ENCODE measurements around the gene FUCA2.
A peak's percentile ranks its signal among the peaks of the same experiment; 100 is the strongest.
"Not testable (repeated sequence)": the region's sequence is repeated elsewhere in the genome, so short reads cannot be mapped to it uniquely, and the experiment has no call there.

Gene FUCA2

DNA sequence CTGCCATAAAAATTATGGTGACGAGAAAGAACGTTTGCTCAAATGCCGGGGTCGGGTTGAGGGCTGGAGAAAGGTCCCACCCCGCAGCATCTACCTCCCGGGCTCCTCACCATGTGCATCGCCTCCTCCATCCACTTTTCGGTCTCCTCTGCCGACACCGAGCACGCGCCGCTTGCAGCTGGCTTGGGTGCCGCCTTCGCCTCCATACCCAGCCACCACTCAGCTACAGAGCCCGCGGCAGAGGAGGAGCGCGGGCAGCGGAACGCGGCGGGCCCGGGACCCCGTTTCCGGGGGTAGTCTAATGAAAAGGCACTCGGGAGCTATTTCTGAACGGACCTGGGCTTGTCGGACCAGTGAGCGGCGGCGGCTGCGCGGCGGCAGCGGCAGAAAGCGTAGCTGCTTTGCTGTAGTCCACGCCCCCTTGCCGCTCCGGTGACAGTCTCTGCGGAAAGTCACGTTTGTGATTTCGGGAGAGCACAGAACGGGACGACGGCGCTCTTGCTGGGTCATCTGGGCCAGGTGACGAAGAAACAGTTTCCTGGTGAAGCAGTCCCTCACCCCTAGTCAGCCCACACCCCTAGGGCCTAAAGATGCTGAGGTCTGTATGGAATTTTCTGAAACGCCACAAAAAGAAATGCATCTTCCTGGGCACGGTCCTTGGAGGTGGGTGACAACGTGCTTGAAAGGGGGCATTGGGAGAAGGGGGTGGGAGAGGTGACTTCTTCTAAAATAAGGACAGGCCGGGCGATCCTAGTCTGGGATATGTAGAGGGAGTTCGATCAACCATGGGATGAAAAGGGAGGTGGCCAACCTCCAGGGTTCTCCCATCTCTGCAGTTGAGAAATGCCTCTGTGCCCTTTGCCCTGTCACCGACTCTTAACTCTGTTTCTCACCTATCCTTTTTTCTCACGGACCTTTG is 60.8 kb downstream of the FUCA2 start, which contains the start of the genes ADAT2 and PEX3:
TSS of gene ADAT2 (minus strand) at position 243 of the 919 bp plus-strand sequence. CDS start at position 206, 37 bp downstream.
TSS of gene PEX3 (plus strand) at position 353 of the 919 bp plus-strand sequence. CDS start at position 591, 238 bp downstream.
- peak within 1 kb of the TSS; percentile 52 for H3K4me3 ChIP-seq (ENCODE audit: severe bottlenecking)
- H3K4me1 ChIP-seq (ENCODE audit: insufficient read depth, poor library complexity, severe bottlenecking): peaks cover 11% of the 10 kb centered on the region

DNA sequence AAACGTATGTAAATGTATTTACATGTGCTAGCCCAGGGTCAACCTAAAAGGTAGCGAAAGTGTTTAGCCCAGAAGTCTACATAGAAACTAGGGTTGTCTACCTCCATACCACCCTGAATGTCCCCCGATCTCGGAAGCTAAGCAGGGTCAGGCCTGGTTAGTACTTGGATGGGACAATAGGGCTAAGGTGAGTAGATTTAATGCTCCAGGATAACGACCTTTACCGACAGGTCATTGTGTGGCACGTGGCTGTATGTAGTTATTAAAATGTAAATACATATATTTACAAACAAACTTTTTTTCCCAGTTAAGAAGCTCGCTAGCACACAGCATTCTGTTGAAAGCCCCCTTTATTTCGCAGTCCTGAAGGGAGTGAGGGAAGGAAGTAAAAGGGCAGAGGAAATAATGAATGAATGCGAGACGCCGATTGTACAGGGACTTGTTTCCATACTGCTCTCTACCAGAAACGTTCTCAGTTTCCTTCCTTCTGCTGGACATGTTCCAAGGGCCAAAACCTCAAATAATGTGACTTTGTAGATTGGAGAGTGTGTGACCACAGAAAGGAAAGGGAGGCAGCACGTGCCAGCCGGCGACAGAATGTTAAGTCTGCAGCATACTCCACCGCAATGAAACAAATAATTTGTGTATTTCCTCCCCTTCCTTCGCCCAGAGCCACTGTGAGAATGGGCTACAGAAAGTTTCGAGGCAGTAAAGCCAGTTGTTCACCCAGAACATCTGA is 61.6 kb downstream of the FUCA2 start:
- Histone ChIP-seq H3K4me3 (ENCODE audit: severe bottlenecking) (peak overlapping the region; percentile 52), H3K4me1 (ENCODE audit: insufficient read depth, poor library complexity, severe bottlenecking) (peaks cover 11% of the 10 kb centered on the region), H3K9me3 (ENCODE audit: severe bottlenecking) (no peaks in the 10 kb centered on the region), H3K27ac (ENCODE audit: poor library complexity, severe bottlenecking) (peak overlapping the region; percentile 58), H3K36me3 (ENCODE audit: low read depth) (peaks cover 13% of the 10 kb centered on the region; the same call in 1 of the 2 replicates), H3K27me3 (ENCODE audit: insufficient read depth, poor library complexity, severe bottlenecking) (no peaks in the 10 kb centered on the region)
- no peak for DNase-seq (ENCODE audit: low spot score)
- no peak for ATAC-seq (ENCODE audit: low read depth)
- TF ChIP-seq, protein P1, sequence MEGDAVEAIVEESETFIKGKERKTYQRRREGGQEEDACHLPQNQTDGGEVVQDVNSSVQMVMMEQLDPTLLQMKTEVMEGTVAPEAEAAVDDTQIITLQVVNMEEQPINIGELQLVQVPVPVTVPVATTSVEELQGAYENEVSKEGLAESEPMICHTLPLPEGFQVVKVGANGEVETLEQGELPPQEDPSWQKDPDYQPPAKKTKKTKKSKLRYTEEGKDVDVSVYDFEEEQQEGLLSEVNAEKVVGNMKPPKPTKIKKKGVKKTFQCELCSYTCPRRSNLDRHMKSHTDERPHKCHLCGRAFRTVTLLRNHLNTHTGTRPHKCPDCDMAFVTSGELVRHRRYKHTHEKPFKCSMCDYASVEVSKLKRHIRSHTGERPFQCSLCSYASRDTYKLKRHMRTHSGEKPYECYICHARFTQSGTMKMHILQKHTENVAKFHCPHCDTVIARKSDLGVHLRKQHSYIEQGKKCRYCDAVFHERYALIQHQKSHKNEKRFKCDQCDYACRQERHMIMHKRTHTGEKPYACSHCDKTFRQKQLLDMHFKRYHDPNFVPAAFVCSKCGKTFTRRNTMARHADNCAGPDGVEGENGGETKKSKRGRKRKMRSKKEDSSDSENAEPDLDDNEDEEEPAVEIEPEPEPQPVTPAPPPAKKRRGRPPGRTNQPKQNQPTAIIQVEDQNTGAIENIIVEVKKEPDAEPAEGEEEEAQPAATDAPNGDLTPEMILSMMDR (IDR thresholded peaks at IDR 0.05; ENCODE audit: poor library complexity, severe bottlenecking): no peak

More for the DNA sequence above, 60.8 kb downstream of the FUCA2 start, which contains the start of the genes ADAT2 and PEX3:
- H3K27me3 ChIP-seq (ENCODE audit: insufficient read depth, poor library complexity, severe bottlenecking): no peaks in the 10 kb centered on the region
- DNase-seq (ENCODE audit: low spot score) (peak; percentile 92), ATAC-seq (ENCODE audit: low read depth) (peak; percentile 97)
- H3K27ac ChIP-seq (ENCODE audit: poor library complexity, severe bottlenecking): peak within 1 kb of the TSS; percentile 58
- peaks cover 8% of the 10 kb centered on the region; the same call in 1 of the 2 replicates for H3K36me3 ChIP-seq (ENCODE audit: low read depth)
- H3K9me3 ChIP-seq (ENCODE audit: severe bottlenecking): no peaks in the 10 kb centered on the region
- TF ChIP-seq, protein P1 (IDR thresholded peaks at IDR 0.05; ENCODE audit: poor library complexity, severe bottlenecking): no peak

DNA sequence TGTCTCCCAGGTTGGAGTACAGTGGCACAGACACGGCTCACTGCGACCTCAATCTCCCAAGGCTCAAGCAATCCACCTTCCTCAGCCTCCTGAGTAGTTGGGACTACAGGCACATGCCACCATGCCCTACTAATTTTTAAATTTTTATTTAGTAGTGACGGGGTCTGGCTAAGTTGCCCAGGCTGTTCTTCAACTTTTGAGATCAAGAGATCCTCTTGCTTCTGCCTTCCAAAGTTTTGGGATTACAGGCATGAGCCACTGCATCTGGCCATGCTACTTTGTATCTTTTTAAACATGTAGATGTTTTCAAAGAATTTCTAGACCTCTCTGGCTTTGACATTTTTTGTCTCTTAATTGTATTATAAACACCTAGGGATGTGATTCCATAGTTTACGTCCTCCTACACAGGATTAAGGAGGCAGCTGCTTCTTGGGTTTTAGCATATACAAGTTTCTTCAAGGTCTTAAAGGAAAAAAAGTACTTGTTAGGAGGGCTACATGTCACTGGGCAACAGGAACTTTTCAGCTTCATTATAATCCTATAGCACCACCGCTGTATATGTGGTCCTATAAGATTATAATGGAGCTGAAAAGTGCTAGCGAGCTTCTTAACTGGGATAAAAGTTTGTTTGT is 62.3 kb downstream of the FUCA2 start:
- no peaks in the 10 kb centered on the region for H3K27me3 ChIP-seq (ENCODE audit: insufficient read depth, poor library complexity, severe bottlenecking)
- DNase-seq (ENCODE audit: low spot score) (no peak), ATAC-seq (ENCODE audit: low read depth) (no peak)
- TF ChIP-seq, protein P1 (IDR thresholded peaks at IDR 0.05; ENCODE audit: poor library complexity, severe bottlenecking): no peak
- peak overlapping the region; percentile 52 for H3K4me3 ChIP-seq (ENCODE audit: severe bottlenecking)
- peaks cover 8% of the 10 kb centered on the region; the same call in 1 of the 2 replicates for H3K36me3 ChIP-seq (ENCODE audit: low read depth)
- H3K4me1 ChIP-seq (ENCODE audit: insufficient read depth, poor library complexity, severe bottlenecking): peaks cover 11% of the 10 kb centered on the region
- H3K27ac ChIP-seq (ENCODE audit: poor library complexity, severe bottlenecking): peak overlapping the region; percentile 58
- no peaks in the 10 kb centered on the region for H3K9me3 ChIP-seq (ENCODE audit: severe bottlenecking)

DNA sequence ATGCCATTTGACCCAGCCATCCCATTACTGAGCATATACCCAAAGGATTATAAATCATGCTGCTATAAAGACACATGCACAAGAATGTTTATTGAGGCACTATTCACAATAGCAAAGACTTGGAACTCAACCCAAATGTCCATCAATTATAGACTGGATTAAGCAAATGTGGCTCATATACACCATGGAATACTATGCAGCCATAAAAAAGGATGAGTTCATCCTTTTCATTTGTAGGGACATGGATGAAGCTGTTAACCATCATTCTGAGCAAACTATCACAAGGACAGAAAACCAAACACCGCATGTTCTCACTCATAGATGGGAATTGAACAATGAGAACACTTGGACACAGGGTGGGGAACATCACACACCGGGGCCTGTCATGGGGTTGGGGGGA is 63.7 kb downstream of the FUCA2 start:
- not testable (repeated sequence) for ATAC-seq (ENCODE audit: low read depth); H3K4me3 ChIP-seq (ENCODE audit: severe bottlenecking); H3K9me3 ChIP-seq (ENCODE audit: severe bottlenecking); DNase-seq (ENCODE audit: low spot score); H3K27ac ChIP-seq (ENCODE audit: poor library complexity, severe bottlenecking); H3K27me3 ChIP-seq (ENCODE audit: insufficient read depth, poor library complexity, severe bottlenecking)
- peaks cover 11% of the 10 kb centered on the region for H3K4me1 ChIP-seq (ENCODE audit: insufficient read depth, poor library complexity, severe bottlenecking)
- peaks cover 12% of the 10 kb centered on the region; the same call in 1 of the 2 replicates for H3K36me3 ChIP-seq (ENCODE audit: low read depth)
